Trophoblast cell (in vitro differentiated cells and primary cell): ENCODE data around the gene ZFAND3.

ENCODE experiments used
- DNase-seq, 2 donors: peaks; one replicate each; pipeline ENCODE4 v3.0.0-alpha.2; 2016
- H2AFZ ChIP-seq: 2 replicates; pipeline ENCODE4 v1.6.1; 2013; ENCODE audit warnings: low read length, moderate library complexity, mild to moderate bottlenecking; ENCODE audit not compliant: insufficient read depth, poor library complexity
- H2AK5ac ChIP-seq: 2 replicates; pipeline ENCODE4 v1.6.1; 2013; ENCODE audit warnings: mild to moderate bottlenecking, low read length
- H2BK120ac ChIP-seq: 2 replicates; pipeline ENCODE4 v1.6.1; 2013; ENCODE audit warnings: low read length, mild to moderate bottlenecking, moderate library complexity; ENCODE audit not compliant: insufficient read depth, poor library complexity
- H2BK12ac ChIP-seq: 2 replicates; pipeline ENCODE4 v1.6.1; 2013; ENCODE audit warnings: mild to moderate bottlenecking, low read length, moderate library complexity
- H2BK5ac ChIP-seq: 2 replicates; pipeline ENCODE4 v1.6.1; 2013; ENCODE audit warnings: low read length, low read depth, moderate library complexity, mild to moderate bottlenecking; ENCODE audit not compliant: poor library complexity
- H3K14ac ChIP-seq: 2 replicates; pipeline ENCODE4 v1.6.1; 2013; ENCODE audit warnings: mild to moderate bottlenecking, low read length
- H3K18ac ChIP-seq: 2 replicates; pipeline ENCODE4 v1.6.1; 2013; ENCODE audit warnings: mild to moderate bottlenecking, low read length
- H3K23ac ChIP-seq: 2 replicates; pipeline ENCODE4 v1.6.1; 2013; ENCODE audit warnings: low read length
- H3K27ac ChIP-seq: 2 replicates; pipeline ENCODE4 v1.5.1; 2013; ENCODE audit warnings: low read depth, mild to moderate bottlenecking, inconsistent platforms, low read length, moderate library complexity
- H3K27me3 ChIP-seq: 2 replicates; pipeline ENCODE4 v1.6.1; 2013; ENCODE audit warnings: inconsistent platforms, mild to moderate bottlenecking, low read length, moderate library complexity; ENCODE audit not compliant: insufficient read depth
- H3K36me3 ChIP-seq, 2 experiments: 1 replicate in 1 of 2; 2 replicates in 1 of 2; pipeline ENCODE4 v1.6.1; 2013; ENCODE audit warnings: low read length in 2 of 2, mild to moderate bottlenecking in 2 of 2, moderate library complexity in 1 of 2; ENCODE audit not compliant: insufficient read depth in 2 of 2, control insufficient read depth in 1 of 2
- H3K4ac ChIP-seq: 2 replicates; pipeline ENCODE4 v1.6.1; 2013; ENCODE audit warnings: low read depth, mild to moderate bottlenecking, low read length, moderate library complexity
- H3K4me1 ChIP-seq, 2 experiments: 1 replicate in 1 of 2; 2 replicates in 1 of 2; pipeline ENCODE4 v1.6.1; 2013; ENCODE audit warnings: low read length in 2 of 2, mild to moderate bottlenecking in 2 of 2, moderate library complexity in 1 of 2; ENCODE audit not compliant: insufficient read depth in 2 of 2, control insufficient read depth in 1 of 2
- H3K4me2 ChIP-seq: 2 replicates; pipeline ENCODE4 v1.6.1; 2013; ENCODE audit warnings: inconsistent platforms, mild to moderate bottlenecking, low read length, moderate library complexity
- H3K4me3 ChIP-seq: 2 replicates; pipeline ENCODE4 v1.5.1; 2013; ENCODE audit warnings: mild to moderate bottlenecking, low read depth, low read length, inconsistent platforms
- H3K79me1 ChIP-seq: one replicate; pipeline ENCODE4 v1.6.1; 2013; ENCODE audit warnings: low read length
- H3K79me2 ChIP-seq: 2 replicates; pipeline ENCODE4 v1.6.1; 2013; ENCODE audit warnings: low read length, mild to moderate bottlenecking; ENCODE audit not compliant: control insufficient read depth, insufficient read depth, poor library complexity
- H3K9ac ChIP-seq: 2 replicates; pipeline ENCODE4 v1.6.1; 2013; ENCODE audit warnings: mild to moderate bottlenecking, low read length
- H3K9me3 ChIP-seq: 2 replicates; pipeline ENCODE4 v1.6.1; 2013; ENCODE audit warnings: low read depth, mild to moderate bottlenecking, control low read depth, inconsistent platforms, low read length; ENCODE audit not compliant: insufficient read depth
- H4K12ac ChIP-seq: 2 replicates; pipeline ENCODE4 v1.6.1; 2013; ENCODE audit warnings: low read depth, mild to moderate bottlenecking, low read length, moderate library complexity
- H4K8ac ChIP-seq: 2 replicates; pipeline ENCODE4 v1.6.1; 2013; ENCODE audit warnings: low read depth, mild to moderate bottlenecking, low read length, moderate library complexity
- H4K91ac ChIP-seq: one replicate; pipeline ENCODE4 v1.6.1; 2013; ENCODE audit warnings: low read depth, mild to moderate bottlenecking, low read length, moderate library complexity
- WGBS: extraction: QIAGEN DNeasy Blood & Tissue Kit; methylation state at CpG from one replicate; pipeline ENCODE4 v1.1.7; 2013; ENCODE audit warnings: missing lambda C conversion rate; ENCODE audit not compliant: insufficient read length, insufficient coverage; ENCODE audit errors: extremely low coverage; 5-methylcytosine and 5-hydroxymethylcytosine counted together

The ZFAND3 gene

DNA sequence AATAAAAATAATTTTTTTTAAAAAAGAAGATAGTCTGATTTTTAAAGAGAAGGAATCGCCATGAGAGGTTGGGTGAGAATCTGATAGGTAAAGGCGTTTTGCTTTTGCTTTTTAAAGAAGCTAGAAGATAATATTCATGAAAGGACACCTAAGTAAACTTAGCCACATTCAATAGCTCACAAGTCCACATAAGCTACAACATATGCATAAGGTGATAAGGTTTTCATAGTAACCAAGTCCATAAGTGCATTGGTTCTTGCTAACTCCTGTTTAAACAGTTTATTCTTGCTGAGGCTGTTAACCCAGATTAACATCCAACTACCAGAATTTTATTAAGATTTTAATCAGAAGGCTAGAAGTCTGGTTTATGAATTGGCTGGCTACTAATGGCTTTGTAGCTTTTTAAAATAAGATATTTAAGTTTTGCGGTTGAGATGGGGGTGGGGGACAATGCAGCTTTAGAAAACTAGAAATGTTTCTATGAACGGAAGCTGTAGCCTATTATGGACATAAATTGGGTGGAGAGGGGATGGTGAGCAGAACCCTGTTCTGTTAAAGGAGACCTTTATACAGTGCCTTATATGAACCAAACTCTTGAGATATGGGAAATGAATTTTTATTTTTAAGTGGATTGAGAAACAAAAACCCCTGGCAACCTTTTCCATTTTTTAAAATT, 235.1 kb downstream of the ZFAND3 start:
- no peak overlapping the region for H2AK5ac ChIP-seq

DNA sequence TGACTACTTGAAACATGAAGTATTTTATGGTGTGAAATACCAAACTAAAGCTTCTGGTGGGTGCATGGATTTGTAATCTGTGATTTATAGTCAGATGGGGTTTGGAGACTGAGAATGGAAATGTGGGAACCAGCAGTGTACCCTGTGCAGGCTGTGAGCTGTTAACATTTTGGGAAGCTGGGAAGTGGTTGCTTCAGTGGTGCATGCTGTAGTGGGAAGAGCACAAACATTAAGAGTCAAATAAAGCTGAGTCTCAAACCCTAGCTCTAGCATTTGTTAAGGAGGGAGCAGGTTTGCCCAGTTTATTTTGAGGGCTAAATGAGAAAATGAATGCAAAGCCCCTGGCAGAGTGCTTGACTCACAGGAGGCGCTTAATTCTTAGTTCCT, 235.7 kb downstream of the ZFAND3 start:
- H4K12ac ChIP-seq: no peak overlapping the region
- H2BK5ac ChIP-seq: no peak overlapping the region
- H3K9me3 ChIP-seq: no peaks in the 10 kb centered on the region
- no peak overlapping the region for H3K23ac ChIP-seq
- no peak overlapping the region for H2BK120ac ChIP-seq
- H3K18ac ChIP-seq: no peak overlapping the region
- H2AK5ac ChIP-seq: no peak overlapping the region
- no peak overlapping the region for H4K8ac ChIP-seq
- H3K4ac ChIP-seq: no peak overlapping the region
- WGBS: no CpG with 5 or more reads among the region's 1 CpG
- no peak overlapping the region for H2AFZ ChIP-seq
- H3K4me2 ChIP-seq: no peak overlapping the region
- H4K91ac ChIP-seq: no peak overlapping the region
- H3K79me1 ChIP-seq: no peaks in the 10 kb centered on the region
- no peaks in the 10 kb centered on the region for H3K27me3 ChIP-seq
- no peak overlapping the region for H2BK12ac ChIP-seq
- no peak overlapping the region for H3K27ac ChIP-seq
- H3K4me1 ChIP-seq: no peaks in the 10 kb centered on the region
- H3K14ac ChIP-seq: no peak overlapping the region
- no peaks in the 10 kb centered on the region for H3K36me3 ChIP-seq
- no peak for DNase-seq
- no peaks in the 10 kb centered on the region for H3K79me2 ChIP-seq
- H3K9ac ChIP-seq: no peak overlapping the region
- H3K4me3 ChIP-seq: no peak overlapping the region

More for the DNA sequence above, 235.1 kb downstream of the ZFAND3 start:
- no peak overlapping the region for H2BK12ac ChIP-seq
- no peak overlapping the region for H2BK120ac ChIP-seq
- H3K14ac ChIP-seq: no peak overlapping the region
- no peaks in the 10 kb centered on the region for H3K79me2 ChIP-seq
- no peaks in the 10 kb centered on the region for H3K4me1 ChIP-seq
- no peak overlapping the region for H2BK5ac ChIP-seq
- no peak overlapping the region for H4K91ac ChIP-seq
- no peaks in the 10 kb centered on the region for H3K9me3 ChIP-seq
- H2AFZ ChIP-seq: no peak overlapping the region
- H3K4me3 ChIP-seq: no peak overlapping the region
- H3K4me2 ChIP-seq: no peak overlapping the region
- no peak overlapping the region for H4K8ac ChIP-seq
- H3K18ac ChIP-seq: no peak overlapping the region
- no peaks in the 10 kb centered on the region for H3K36me3 ChIP-seq
- H3K4ac ChIP-seq: no peak overlapping the region
- no peaks in the 10 kb centered on the region for H3K79me1 ChIP-seq
- no peak overlapping the region for H4K12ac ChIP-seq
- H3K9ac ChIP-seq: no peak overlapping the region
- DNase-seq: no peak
- WGBS: 100% methylated on average over 2 of the region's 4 CpGs
- no peaks in the 10 kb centered on the region for H3K27me3 ChIP-seq
- H3K27ac ChIP-seq: no peak overlapping the region
- H3K23ac ChIP-seq: no peak overlapping the region

DNA sequence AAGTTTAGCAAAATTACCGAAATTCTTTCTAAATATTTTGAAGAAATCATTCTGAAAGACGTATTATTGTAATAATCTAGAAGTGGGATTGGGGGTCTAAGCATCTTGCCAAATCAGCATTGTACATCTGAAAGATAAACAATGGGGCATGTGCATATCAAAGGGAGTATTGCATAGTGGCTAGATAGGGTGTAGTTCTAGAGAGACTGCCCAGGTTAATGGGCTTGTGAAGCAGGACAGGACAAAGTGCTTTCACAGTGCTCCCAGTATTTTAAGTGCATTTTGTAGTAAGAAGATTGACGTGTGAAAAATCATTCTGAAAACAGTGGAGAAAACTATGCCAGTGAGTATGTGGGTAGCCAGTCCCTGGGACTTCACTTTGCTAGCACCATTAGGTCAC, 236.8 kb downstream of the ZFAND3 start:
- H3K36me3 ChIP-seq: no peaks in the 10 kb centered on the region
- no peak overlapping the region for H2BK12ac ChIP-seq
- no peaks in the 10 kb centered on the region for H3K79me2 ChIP-seq
- no peak overlapping the region for H3K18ac ChIP-seq
- no peak overlapping the region for H3K14ac ChIP-seq
- H2AFZ ChIP-seq: no peak overlapping the region
- H3K79me1 ChIP-seq: no peaks in the 10 kb centered on the region
- H4K91ac ChIP-seq: no peak overlapping the region
- no peak overlapping the region for H3K4ac ChIP-seq
- no peaks in the 10 kb centered on the region for H3K9me3 ChIP-seq
- no peak overlapping the region for H3K23ac ChIP-seq
- H2BK120ac ChIP-seq: no peak overlapping the region
- no peak overlapping the region for H3K4me2 ChIP-seq
- DNase-seq: no peak
- H2BK5ac ChIP-seq: no peak overlapping the region
- no peaks in the 10 kb centered on the region for H3K27me3 ChIP-seq
- WGBS: no CpG with 5 or more reads among the region's 3 CpGs
- H3K4me1 ChIP-seq: no peaks in the 10 kb centered on the region
- H3K9ac ChIP-seq: no peak overlapping the region
- no peak overlapping the region for H2AK5ac ChIP-seq
- H4K12ac ChIP-seq: no peak overlapping the region
- H4K8ac ChIP-seq: no peak overlapping the region
- H3K27ac ChIP-seq: no peak overlapping the region
- no peak overlapping the region for H3K4me3 ChIP-seq

DNA sequence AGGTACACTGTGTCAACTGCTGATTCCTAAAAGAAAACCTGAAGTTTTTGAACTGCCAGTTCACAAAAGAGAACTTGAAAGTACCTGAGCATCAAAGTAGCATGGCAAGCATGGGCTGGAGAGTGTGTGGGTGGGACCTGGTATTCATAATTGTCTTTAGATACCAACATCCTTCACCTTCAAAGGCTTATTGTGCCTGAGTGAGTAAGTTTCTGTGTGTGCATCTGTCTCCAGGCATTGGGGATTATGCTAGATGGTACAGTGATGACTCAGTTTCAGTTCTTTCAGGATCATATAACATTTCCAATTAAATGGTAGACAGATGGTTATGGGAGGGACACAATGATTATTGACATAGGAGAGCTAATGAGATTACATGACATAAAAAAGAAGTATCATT, 238.5 kb downstream of the ZFAND3 start:
- H3K36me3 ChIP-seq: peaks cover 5 to 9% of the 10 kb centered on the region in 2 experiments
- no peak overlapping the region for H2BK12ac ChIP-seq
- no peak overlapping the region for H4K12ac ChIP-seq
- H3K79me2 ChIP-seq: no peaks in the 10 kb centered on the region
- no peak overlapping the region for H3K23ac ChIP-seq
- no peaks in the 10 kb centered on the region for H3K27me3 ChIP-seq
- H3K4me3 ChIP-seq: no peak overlapping the region
- H4K91ac ChIP-seq: no peak overlapping the region
- no peaks in the 10 kb centered on the region for H3K79me1 ChIP-seq
- no peak overlapping the region for H4K8ac ChIP-seq
- H3K4me1 ChIP-seq: no peaks in the 10 kb centered on the region
- H3K4me2 ChIP-seq: no peak overlapping the region
- no peaks in the 10 kb centered on the region for H3K9me3 ChIP-seq
- H2BK120ac ChIP-seq: no peak overlapping the region
- H2AK5ac ChIP-seq: no peak overlapping the region
- H3K14ac ChIP-seq: no peak overlapping the region
- H2AFZ ChIP-seq: no peak overlapping the region
- no peak overlapping the region for H2BK5ac ChIP-seq
- H3K4ac ChIP-seq: no peak overlapping the region
- no peak overlapping the region for H3K27ac ChIP-seq
- no peak for DNase-seq
- no peak overlapping the region for H3K18ac ChIP-seq
- H3K9ac ChIP-seq: no peak overlapping the region
